ENCODE measurements around the gene FLOT1. TPM values are rescaled to one million over a fixed set of nuclear protein-coding genes. Genes with fewer than 3 reads are reported as not detected.

Gene FLOT1
- total RNA-seq, 2 donors from 2014 or later, result 135 to 177 TPM

GRCh38 chr6:30778001-30778635 lies 35.6 kb upstream of the FLOT1 start:
- ATAC-seq (ENCODE audit: insufficient number of reproducible peaks, low FRiP score, low read depth) (no peak), DNase-seq (ENCODE audit: low spot score) (no peak)
- no peaks in the 10 kb centered on the region for H3K36me3 ChIP-seq
- peaks cover 38 to 44% of the 10 kb centered on the region in 2 donors for H3K4me1 ChIP-seq (ENCODE audit: control insufficient read depth in 1 of 2, low read depth in 2 of 2)
- H3K27me3 ChIP-seq (replicated peaks; ENCODE audit: insufficient read depth), result no peaks in the 10 kb centered on the region
- peak overlapping the region; percentile 61 to 95 for H3K27ac ChIP-seq
- H3K9me3 ChIP-seq, result no peaks in the 10 kb centered on the region
- H3K4me3 ChIP-seq, result no peak overlapping the region
- no peak for TF ChIP-seq CTCF (IDR thresholded peaks at IDR 0.05)

GRCh38 chr6:30777155-30777485 lies 34.6 kb upstream of the FLOT1 start:
- no peaks in the 10 kb centered on the region for H3K27me3 ChIP-seq (replicated peaks; ENCODE audit: insufficient read depth)
- peaks cover 34 to 38% of the 10 kb centered on the region in 2 donors for H3K4me1 ChIP-seq (ENCODE audit: control insufficient read depth in 1 of 2, low read depth in 2 of 2)
- no peak overlapping the region for H3K27ac ChIP-seq
- no peak for ATAC-seq (ENCODE audit: insufficient number of reproducible peaks, low FRiP score, low read depth)
- TF ChIP-seq CTCF (IDR thresholded peaks at IDR 0.05), result no peak
- H3K4me3 ChIP-seq, result no peak overlapping the region
- H3K9me3 ChIP-seq, result no peaks in the 10 kb centered on the region
- H3K36me3 ChIP-seq, result no peaks in the 10 kb centered on the region
- no peak for DNase-seq (ENCODE audit: low spot score)

GRCh38 chr6:30776390-30777154 lies 34.1 kb upstream of the FLOT1 start:
- Histone ChIP-seq H3K27ac (no peak overlapping the region), H3K4me3 (no peak overlapping the region), H3K27me3 (replicated peaks; ENCODE audit: insufficient read depth) (no peaks in the 10 kb centered on the region), H3K9me3 (no peaks in the 10 kb centered on the region), H3K4me1 (ENCODE audit: control insufficient read depth in 1 of 2, low read depth in 2 of 2) (peaks cover 33 to 35% of the 10 kb centered on the region in 2 donors), H3K36me3 (no peaks in the 10 kb centered on the region)
- ATAC-seq (ENCODE audit: insufficient number of reproducible peaks, low FRiP score, low read depth), result no peak
- no peak for TF ChIP-seq CTCF (IDR thresholded peaks at IDR 0.05)
- DNase-seq (ENCODE audit: low spot score), result no peak

- no peak overlapping the region for H3K4me3 ChIP-seq
- H3K9me3 ChIP-seq, result no peaks in the 10 kb centered on the region
- peaks cover 19 to 23% of the 10 kb centered on the region in 2 donors for H3K4me1 ChIP-seq (ENCODE audit: control insufficient read depth in 1 of 2, low read depth in 2 of 2)
- no peaks in the 10 kb centered on the region for H3K27me3 ChIP-seq (replicated peaks; ENCODE audit: insufficient read depth)
- no peak for DNase-seq (ENCODE audit: low spot score)
- ATAC-seq (ENCODE audit: insufficient number of reproducible peaks, low FRiP score, low read depth), result no peak
- no peak overlapping the region for H3K27ac ChIP-seq
- no peaks in the 10 kb centered on the region for H3K36me3 ChIP-seq
- TF ChIP-seq CTCF (IDR thresholded peaks at IDR 0.05), result no peak
These were observed 32.6 kb upstream of the FLOT1 start for GRCh38 chr6:30775104-30775503.

- Histone ChIP-seq H3K4me1 (ENCODE audit: control insufficient read depth in 1 of 2, low read depth in 2 of 2) (peaks cover 17 to 23% of the 10 kb centered on the region in 2 donors), H3K27ac (no peak overlapping the region), H3K36me3 (no peaks in the 10 kb centered on the region), H3K4me3 (no peak overlapping the region), H3K27me3 (replicated peaks; ENCODE audit: insufficient read depth) (no peaks in the 10 kb centered on the region), H3K9me3 (no peaks in the 10 kb centered on the region)
- DNase-seq (ENCODE audit: low spot score) (no peak), ATAC-seq (ENCODE audit: insufficient number of reproducible peaks, low FRiP score, low read depth) (no peak)
- no peak for TF ChIP-seq CTCF (IDR thresholded peaks at IDR 0.05)
These were observed 32.2 kb upstream of the FLOT1 start for GRCh38 chr6:30774701-30775100.
